Measurements from ENCODE around the gene ANKRD65. TPM values are rescaled to one million over a fixed set of nuclear protein-coding genes. Genes with fewer than 3 reads are reported as not detected.
A peak's percentile ranks its signal among the peaks of the same experiment; 100 is the strongest.
"Not testable (repeated sequence)": the region's sequence is repeated elsewhere in the genome, so short reads cannot be mapped to it uniquely, and the experiment has no call there.

The ANKRD65 gene
- total and polyA plus RNA-seq, 3 donors from 2014 or later, result 10.0 to 14.7 (median 10.4) TPM

DNA sequence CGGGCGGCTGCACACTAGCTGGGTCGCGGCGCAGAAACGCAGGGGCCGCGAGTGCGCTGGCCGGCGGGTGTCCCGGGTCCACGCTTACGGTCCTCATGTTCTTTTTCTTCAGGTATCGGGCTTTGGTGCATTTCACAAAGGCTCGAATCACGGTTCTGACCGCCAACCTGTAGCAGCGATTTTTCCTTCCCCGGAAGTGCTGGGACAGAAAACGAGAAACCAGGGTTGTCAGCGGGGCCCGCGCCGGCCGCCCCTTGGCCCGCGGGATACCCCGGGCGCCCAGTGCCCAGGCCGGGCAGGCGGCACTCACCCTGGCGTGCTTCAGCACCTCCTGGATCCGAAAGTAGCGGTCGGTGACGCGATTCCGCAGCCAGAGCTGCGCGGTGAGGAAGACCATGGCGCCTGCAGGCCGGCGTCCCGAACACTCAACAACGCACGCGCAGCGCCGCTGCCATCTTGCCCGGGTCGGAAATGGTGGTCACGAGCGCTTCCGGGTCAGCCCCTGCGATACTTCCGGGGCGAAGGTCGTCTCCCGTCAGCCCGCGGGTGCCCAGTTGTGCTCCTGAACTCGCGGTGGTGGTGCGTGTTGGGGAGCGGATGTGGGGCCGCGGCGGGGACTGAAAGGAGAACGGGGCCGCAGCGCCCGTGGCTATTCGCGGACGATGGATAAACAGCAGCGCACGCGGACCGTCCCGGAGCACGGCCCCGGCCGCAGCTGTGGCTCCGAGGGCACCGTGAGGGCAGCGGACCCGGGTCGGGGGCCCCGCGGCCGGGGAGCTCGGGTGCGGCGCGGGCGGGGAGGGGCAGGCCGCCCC, 14.0 kb downstream of the ANKRD65 start, which contains the start of gene MRPL20:
Gene MRPL20, minus strand, starts transcription at position 473 of the 815 bp plus-strand sequence. Its CDS starts 76 bp downstream, at position 397.
- Histone ChIP-seq H3K9me3 (no peaks in the 10 kb centered on the region), H3K4me3 (peak within 1 kb of the TSS; percentile 95 to 98), H3K27ac (peak within 1 kb of the TSS; percentile 74 to 86), H3K4me1 (peaks cover 14% of the 10 kb centered on the region), H3K36me3 (ENCODE audit: low read depth, missing control alignments) (no peaks in the 10 kb centered on the region), H3K27me3 (no peaks in the 10 kb centered on the region)
- peak; percentile 96 for DNase-seq
- intact Hi-C loops (cut with DNase I; ENCODE audit: low total_unique reads), result no loop called here
- 0 to 2% methylated on average over 28 to 97 of the region's 98 CpGs for WGBS, 2 donors
- no peak for TF ChIP-seq POLR2A (IDR thresholded peaks at IDR 0.05)
- TF ChIP-seq, protein P1, sequence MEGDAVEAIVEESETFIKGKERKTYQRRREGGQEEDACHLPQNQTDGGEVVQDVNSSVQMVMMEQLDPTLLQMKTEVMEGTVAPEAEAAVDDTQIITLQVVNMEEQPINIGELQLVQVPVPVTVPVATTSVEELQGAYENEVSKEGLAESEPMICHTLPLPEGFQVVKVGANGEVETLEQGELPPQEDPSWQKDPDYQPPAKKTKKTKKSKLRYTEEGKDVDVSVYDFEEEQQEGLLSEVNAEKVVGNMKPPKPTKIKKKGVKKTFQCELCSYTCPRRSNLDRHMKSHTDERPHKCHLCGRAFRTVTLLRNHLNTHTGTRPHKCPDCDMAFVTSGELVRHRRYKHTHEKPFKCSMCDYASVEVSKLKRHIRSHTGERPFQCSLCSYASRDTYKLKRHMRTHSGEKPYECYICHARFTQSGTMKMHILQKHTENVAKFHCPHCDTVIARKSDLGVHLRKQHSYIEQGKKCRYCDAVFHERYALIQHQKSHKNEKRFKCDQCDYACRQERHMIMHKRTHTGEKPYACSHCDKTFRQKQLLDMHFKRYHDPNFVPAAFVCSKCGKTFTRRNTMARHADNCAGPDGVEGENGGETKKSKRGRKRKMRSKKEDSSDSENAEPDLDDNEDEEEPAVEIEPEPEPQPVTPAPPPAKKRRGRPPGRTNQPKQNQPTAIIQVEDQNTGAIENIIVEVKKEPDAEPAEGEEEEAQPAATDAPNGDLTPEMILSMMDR (IDR thresholded peaks at IDR 0.05), result no peak

DNA sequence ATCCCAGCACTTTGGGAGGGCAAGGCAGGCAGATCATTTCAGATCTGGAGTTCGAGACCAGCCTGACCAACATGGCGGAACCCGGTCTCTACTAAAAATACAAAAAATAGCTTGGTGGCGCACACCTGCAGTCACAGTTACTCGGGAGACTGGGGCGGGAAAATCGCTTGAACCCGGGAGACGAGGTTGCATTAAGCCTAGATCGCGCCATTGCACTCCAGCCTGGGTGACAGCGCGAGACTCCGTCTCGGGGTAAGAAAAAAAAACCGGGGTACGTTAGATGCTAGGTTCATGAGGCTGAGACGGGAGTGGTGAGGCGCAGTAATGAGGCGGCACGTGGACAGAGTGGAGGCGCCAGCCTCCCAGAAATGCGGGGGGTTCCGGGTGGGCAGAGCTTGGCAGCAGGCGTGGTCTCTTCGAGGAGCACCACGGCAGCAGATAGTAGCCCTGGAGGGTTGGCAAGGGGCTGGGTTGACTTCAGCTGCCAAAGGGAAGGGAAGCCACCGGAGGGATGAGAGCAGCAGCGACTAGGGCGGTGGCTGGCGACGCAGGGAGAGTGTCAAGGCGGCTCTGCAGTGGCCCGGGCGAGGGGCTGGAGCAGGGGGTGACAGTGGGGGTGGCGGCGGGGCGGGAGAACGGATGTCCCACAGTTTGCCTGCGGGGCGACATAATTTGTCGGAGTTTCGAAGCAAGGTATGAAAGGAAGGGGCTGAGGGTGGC, 14.8 kb downstream of the ANKRD65 start:
- no peaks in the 10 kb centered on the region for H3K27me3 ChIP-seq
- 19 to 31% methylated on average over 42 to 43 of the region's 43 CpGs for WGBS, 2 donors

DNA sequence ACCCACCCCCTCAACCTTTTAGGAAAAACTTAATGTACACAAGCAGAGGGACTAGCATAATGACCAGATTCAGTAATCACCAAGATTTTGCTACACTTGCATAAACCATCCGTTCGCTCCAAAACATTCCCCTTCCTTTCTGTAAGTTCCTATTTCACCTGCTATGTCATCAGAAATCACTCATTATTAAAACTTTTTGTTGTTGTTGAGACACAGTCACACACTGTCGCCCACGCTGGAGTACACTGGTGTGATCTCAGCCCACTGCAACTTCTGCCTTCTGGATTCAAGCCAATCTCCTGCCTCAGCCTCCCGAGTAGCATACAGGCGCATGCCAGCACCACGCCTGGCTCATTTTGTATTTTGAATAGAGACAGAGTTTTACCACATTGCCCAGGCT, 17.4 kb downstream of the ANKRD65 start:
- WGBS, 2 donors, result 75 to 81% methylated on average over 7 of the region's 7 CpGs
- DNase-seq, result no peak
- Histone ChIP-seq H3K36me3 (ENCODE audit: low read depth, missing control alignments) (no peaks in the 10 kb centered on the region), H3K27me3 (no peaks in the 10 kb centered on the region), H3K9me3 (no peaks in the 10 kb centered on the region), H3K27ac (no peak overlapping the region), H3K4me3 (no peak overlapping the region), H3K4me1 (peaks cover 21% of the 10 kb centered on the region)
- TF ChIP-seq, protein P1 (IDR thresholded peaks at IDR 0.05), result no peak
- no peak for TF ChIP-seq POLR2A (IDR thresholded peaks at IDR 0.05)
- intact Hi-C loops (cut with DNase I; ENCODE audit: low total_unique reads), result no loop called here

More for the DNA sequence above, 14.8 kb downstream of the ANKRD65 start:
- no peak for TF ChIP-seq POLR2A (IDR thresholded peaks at IDR 0.05)
- TF ChIP-seq, protein P1 (IDR thresholded peaks at IDR 0.05), result no peak
- DNase-seq, result no peak
- H3K4me3 ChIP-seq, result peak overlapping the region; percentile 95 to 98
- no peaks in the 10 kb centered on the region for H3K9me3 ChIP-seq
- H3K36me3 ChIP-seq (ENCODE audit: low read depth, missing control alignments), result no peaks in the 10 kb centered on the region
- peaks cover 14% of the 10 kb centered on the region for H3K4me1 ChIP-seq
- intact Hi-C loops (cut with DNase I; ENCODE audit: low total_unique reads), result no loop called here
- H3K27ac ChIP-seq, result peak overlapping the region; percentile 74 to 86

DNA sequence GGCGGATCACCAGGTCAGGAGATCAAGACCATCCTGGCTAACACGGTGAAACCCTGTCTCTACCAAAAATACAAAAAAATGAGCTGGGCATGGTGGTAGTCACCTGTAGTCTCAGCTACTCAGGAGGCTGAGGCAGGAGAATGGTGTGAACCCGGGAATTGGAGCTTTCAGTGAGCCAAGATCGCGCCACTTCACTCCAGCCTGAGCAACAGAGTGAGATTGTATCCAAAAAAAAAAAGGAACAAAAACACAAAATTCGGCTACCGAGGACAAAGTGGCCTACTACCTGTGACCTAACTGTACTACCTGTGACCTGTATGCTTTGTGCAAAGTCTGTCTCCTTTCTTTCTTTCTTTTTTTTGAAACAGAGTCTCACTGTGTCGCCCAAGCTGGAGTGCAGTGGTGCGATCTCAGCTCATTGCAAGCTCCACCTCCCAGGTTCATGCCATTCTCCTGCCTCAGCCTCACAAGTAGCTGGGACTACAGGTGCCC, 18.1 kb downstream of the ANKRD65 start:
- 79 to 83% methylated on average over 9 of the region's 9 CpGs for WGBS, 2 donors
- not testable (repeated sequence) for DNase-seq

More for the DNA sequence above, 18.1 kb downstream of the ANKRD65 start:
- H3K9me3 ChIP-seq; H3K4me3 ChIP-seq; H3K27me3 ChIP-seq; intact Hi-C loops (cut with DNase I; ENCODE audit: low total_unique reads); H3K27ac ChIP-seq; H3K36me3 ChIP-seq (ENCODE audit: low read depth, missing control alignments): not testable (repeated sequence)
- peaks cover 23% of the 10 kb centered on the region for H3K4me1 ChIP-seq
